Measurements from ENCODE around the gene CFAP44.
"Not testable (repeated sequence)": the region's sequence is repeated elsewhere in the genome, so short reads cannot be mapped to it uniquely, and the experiment has no call there.

Gene CFAP44

GRCh38 chr3:113461488-113461887 is 20.2 kb upstream of the CFAP44 start:
- no peaks in the 10 kb centered on the region for H4K20me1 ChIP-seq (ENCODE audit: insufficient read depth, low read length)
- no peaks in the 10 kb centered on the region for H3K4me1 ChIP-seq (ENCODE audit: low read length)
- no peak overlapping the region for H2AFZ ChIP-seq (ENCODE audit: low read length)
- no peaks in the 10 kb centered on the region for H3K79me2 ChIP-seq (ENCODE audit: low read length)
- no peak overlapping the region for H3K4me2 ChIP-seq (ENCODE audit: low read depth, low read length)
- no peaks in the 10 kb centered on the region for H3F3A ChIP-seq (ENCODE audit: insufficient read depth, low read length)
- no peak for TF ChIP-seq EZH2 (optimal IDR thresholded peaks at IDR 0.05; ENCODE audit: low read depth, low read length)
- TF ChIP-seq CTCF (IDR thresholded peaks at IDR 0.05; ENCODE audit: low read length): no peak
- no peak for TF ChIP-seq EZH2phosphoT487 (IDR thresholded peaks at IDR 0.05; ENCODE audit: low read length)
- H3K9me3 ChIP-seq (replicated peaks; ENCODE audit: insufficient read depth, low read length): no peaks in the 10 kb centered on the region
- no peaks in the 10 kb centered on the region for H3K9me2 ChIP-seq (replicated peaks; ENCODE audit: insufficient read depth, low read length)
- H3K4me3 ChIP-seq (ENCODE audit: low read length): no peak overlapping the region
- H3K27ac ChIP-seq (ENCODE audit: low read length): no peak overlapping the region
- no peak for DNase-seq
- H3K9ac ChIP-seq (ENCODE audit: low read length): no peak overlapping the region
- 0 out of 2 replicates have a peak, but pooled peaks cover 2% of the 10 kb centered on the region for H3K36me3 ChIP-seq (replicated peaks; ENCODE audit: insufficient read depth, low read length)
- H3K27me3 ChIP-seq (replicated peaks; ENCODE audit: insufficient read depth, low read length): no peaks in the 10 kb centered on the region

- not testable (repeated sequence) for H2AFZ ChIP-seq (ENCODE audit: low read length); H3K9me3 ChIP-seq (replicated peaks; ENCODE audit: insufficient read depth, low read length); DNase-seq; H3K4me2 ChIP-seq (ENCODE audit: low read depth, low read length); H3K9me2 ChIP-seq (replicated peaks; ENCODE audit: insufficient read depth, low read length); H3K27me3 ChIP-seq (replicated peaks; ENCODE audit: insufficient read depth, low read length); H3K4me3 ChIP-seq (ENCODE audit: low read length); H3K36me3 ChIP-seq (replicated peaks; ENCODE audit: insufficient read depth, low read length); H3K4me1 ChIP-seq (ENCODE audit: low read length); H3K79me2 ChIP-seq (ENCODE audit: low read length); H3K27ac ChIP-seq (ENCODE audit: low read length); H3K9ac ChIP-seq (ENCODE audit: low read length); H4K20me1 ChIP-seq (ENCODE audit: insufficient read depth, low read length); H3F3A ChIP-seq (ENCODE audit: insufficient read depth, low read length)
These were observed 17.3 kb upstream of the CFAP44 start for GRCh38 chr3:113458554-113458953.

GRCh38 chr3:113455446-113455845 is 14.2 kb upstream of the CFAP44 start:
- 0 out of 2 replicates have a peak, but pooled peaks cover 2% of the 10 kb centered on the region for H3K36me3 ChIP-seq (replicated peaks; ENCODE audit: insufficient read depth, low read length)
- H3K4me3 ChIP-seq (ENCODE audit: low read length): no peak overlapping the region
- no peak overlapping the region for H3K27ac ChIP-seq (ENCODE audit: low read length)
- DNase-seq: no peak
- no peak overlapping the region for H3K4me2 ChIP-seq (ENCODE audit: low read depth, low read length)
- H3K9ac ChIP-seq (ENCODE audit: low read length): no peak overlapping the region
- H3F3A ChIP-seq (ENCODE audit: insufficient read depth, low read length): no peaks in the 10 kb centered on the region
- no peaks in the 10 kb centered on the region for H3K4me1 ChIP-seq (ENCODE audit: low read length)
- H3K79me2 ChIP-seq (ENCODE audit: low read length): no peaks in the 10 kb centered on the region
- H3K9me3 ChIP-seq (replicated peaks; ENCODE audit: insufficient read depth, low read length): no peaks in the 10 kb centered on the region
- no peak for TF ChIP-seq EZH2 (optimal IDR thresholded peaks at IDR 0.05; ENCODE audit: low read depth, low read length)
- no peak for TF ChIP-seq CTCF (IDR thresholded peaks at IDR 0.05; ENCODE audit: low read length)
- TF ChIP-seq EZH2phosphoT487 (IDR thresholded peaks at IDR 0.05; ENCODE audit: low read length): no peak
- no peaks in the 10 kb centered on the region for H3K9me2 ChIP-seq (replicated peaks; ENCODE audit: insufficient read depth, low read length)
- no peaks in the 10 kb centered on the region for H4K20me1 ChIP-seq (ENCODE audit: insufficient read depth, low read length)
- no peak overlapping the region for H2AFZ ChIP-seq (ENCODE audit: low read length)
- H3K27me3 ChIP-seq (replicated peaks; ENCODE audit: insufficient read depth, low read length): no peaks in the 10 kb centered on the region

GRCh38 chr3:113454630-113455029 is 13.3 kb upstream of the CFAP44 start:
- Histone ChIP-seq H3K9me3 (replicated peaks; ENCODE audit: insufficient read depth, low read length) (no peaks in the 10 kb centered on the region), H4K20me1 (ENCODE audit: insufficient read depth, low read length) (no peaks in the 10 kb centered on the region), H3F3A (ENCODE audit: insufficient read depth, low read length) (no peaks in the 10 kb centered on the region), H2AFZ (ENCODE audit: low read length) (no peak overlapping the region), H3K27ac (ENCODE audit: low read length) (no peak overlapping the region), H3K36me3 (replicated peaks; ENCODE audit: insufficient read depth, low read length) (no peaks in the 10 kb centered on the region), H3K4me1 (ENCODE audit: low read length) (no peaks in the 10 kb centered on the region), H3K9me2 (replicated peaks; ENCODE audit: insufficient read depth, low read length) (no peaks in the 10 kb centered on the region), H3K27me3 (replicated peaks; ENCODE audit: insufficient read depth, low read length) (no peaks in the 10 kb centered on the region), H3K4me2 (ENCODE audit: low read depth, low read length) (no peak overlapping the region), H3K79me2 (ENCODE audit: low read length) (no peaks in the 10 kb centered on the region), H3K9ac (ENCODE audit: low read length) (no peak overlapping the region), H3K4me3 (ENCODE audit: low read length) (no peak overlapping the region)
- no peak for DNase-seq
- no peak for TF ChIP-seq EZH2 (optimal IDR thresholded peaks at IDR 0.05; ENCODE audit: low read depth, low read length)
- no peak for TF ChIP-seq CTCF (IDR thresholded peaks at IDR 0.05; ENCODE audit: low read length)
- no peak for TF ChIP-seq EZH2phosphoT487 (IDR thresholded peaks at IDR 0.05; ENCODE audit: low read length)
